ENCODE measurements around the gene KAT6B. TPM values are rescaled to one million over a fixed set of nuclear protein-coding genes. Genes with fewer than 3 reads are reported as not detected.

KAT6B gene
- total and polyA plus RNA-seq, 2 experiments from 2014 or later = 15.8 to 36.2 TPM

DNA sequence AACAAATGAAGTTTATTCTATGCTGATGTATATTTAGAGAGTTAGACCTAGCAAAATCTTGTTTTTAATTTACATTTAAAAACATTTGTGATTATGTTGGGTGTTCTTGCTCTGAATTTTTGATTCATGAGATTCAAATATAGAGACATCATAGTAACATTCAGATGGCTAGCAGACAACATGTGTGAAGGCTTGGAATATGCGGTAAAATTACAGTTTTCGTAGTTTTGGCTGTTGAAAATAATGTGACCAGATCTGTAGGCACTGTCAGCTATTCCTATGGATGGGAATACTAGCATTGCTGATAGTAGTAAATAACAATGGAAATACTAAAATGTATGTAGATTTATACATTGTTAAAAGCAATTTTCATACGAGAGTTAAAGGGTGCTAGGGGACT, 131.9 kb downstream of the KAT6B start:
- Histone ChIP-seq H3K4me3 (no peak overlapping the region), H3K27ac (no peak overlapping the region), H3K9me3 (ENCODE audit: low read depth) (no peaks in the 10 kb centered on the region), H3K27me3 (no peaks in the 10 kb centered on the region), H3K36me3 (replicated peaks; ENCODE audit: insufficient read depth, low read depth) (no peaks in the 10 kb centered on the region), H3K4me1 (ENCODE audit: insufficient read depth) (no peaks in the 10 kb centered on the region), H4K20me1 (ENCODE audit: insufficient read depth, poor library complexity, severe bottlenecking) (peaks cover 7% of the 10 kb centered on the region), H2AFZ (no peak overlapping the region), H3K79me2 (peaks cover 62% of the 10 kb centered on the region), H3K4me2 (no peak overlapping the region), H3K9me2 (replicated peaks; ENCODE audit: insufficient read depth) (no peaks in the 10 kb centered on the region)
- no peak for DNase-seq (ENCODE audit: low spot score)
- TF ChIP-seq EZH2phosphoT487 (IDR thresholded peaks at IDR 0.05; ENCODE audit: low read depth, severe bottlenecking, unreplicated experiment) = no peak
- TF ChIP-seq EZH2 (IDR thresholded peaks at IDR 0.05; ENCODE audit: borderline replicate concordance) = no peak
- TF ChIP-seq, protein P1, sequence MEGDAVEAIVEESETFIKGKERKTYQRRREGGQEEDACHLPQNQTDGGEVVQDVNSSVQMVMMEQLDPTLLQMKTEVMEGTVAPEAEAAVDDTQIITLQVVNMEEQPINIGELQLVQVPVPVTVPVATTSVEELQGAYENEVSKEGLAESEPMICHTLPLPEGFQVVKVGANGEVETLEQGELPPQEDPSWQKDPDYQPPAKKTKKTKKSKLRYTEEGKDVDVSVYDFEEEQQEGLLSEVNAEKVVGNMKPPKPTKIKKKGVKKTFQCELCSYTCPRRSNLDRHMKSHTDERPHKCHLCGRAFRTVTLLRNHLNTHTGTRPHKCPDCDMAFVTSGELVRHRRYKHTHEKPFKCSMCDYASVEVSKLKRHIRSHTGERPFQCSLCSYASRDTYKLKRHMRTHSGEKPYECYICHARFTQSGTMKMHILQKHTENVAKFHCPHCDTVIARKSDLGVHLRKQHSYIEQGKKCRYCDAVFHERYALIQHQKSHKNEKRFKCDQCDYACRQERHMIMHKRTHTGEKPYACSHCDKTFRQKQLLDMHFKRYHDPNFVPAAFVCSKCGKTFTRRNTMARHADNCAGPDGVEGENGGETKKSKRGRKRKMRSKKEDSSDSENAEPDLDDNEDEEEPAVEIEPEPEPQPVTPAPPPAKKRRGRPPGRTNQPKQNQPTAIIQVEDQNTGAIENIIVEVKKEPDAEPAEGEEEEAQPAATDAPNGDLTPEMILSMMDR (IDR thresholded peaks at IDR 0.05; ENCODE audit: poor library complexity) = no peak
- 98% methylated on average over 3 of the region's 3 CpGs for WGBS (ENCODE audit: low lambda C conversion rate, missing lambda C conversion rate)

DNA sequence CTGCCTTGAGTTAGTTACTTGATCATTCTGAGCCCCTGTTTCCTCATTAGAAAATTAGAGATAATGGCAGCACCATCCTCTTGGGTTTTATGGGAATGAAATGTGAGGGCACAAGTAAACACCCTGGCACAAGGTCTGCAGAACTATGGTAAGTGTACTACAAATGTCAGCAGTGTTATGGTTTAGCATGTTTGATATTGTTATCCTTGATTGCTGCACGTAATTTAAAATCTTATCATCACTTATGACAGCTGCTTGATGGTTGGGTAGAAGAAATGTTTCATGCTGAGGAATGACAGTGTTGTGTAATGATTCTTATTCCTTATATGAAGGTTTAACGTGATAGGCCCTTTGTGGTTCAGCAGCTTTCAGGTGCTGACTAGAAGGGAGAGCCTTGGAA, 134.3 kb downstream of the KAT6B start:
- Histone ChIP-seq H3K36me3 (replicated peaks; ENCODE audit: insufficient read depth, low read depth) (no peaks in the 10 kb centered on the region), H3K4me3 (no peak overlapping the region), H4K20me1 (ENCODE audit: insufficient read depth, poor library complexity, severe bottlenecking) (peaks cover 7% of the 10 kb centered on the region), H3K27me3 (no peaks in the 10 kb centered on the region), H2AFZ (no peak overlapping the region), H3K4me2 (no peak overlapping the region), H3K9me3 (ENCODE audit: low read depth) (no peaks in the 10 kb centered on the region), H3K4me1 (ENCODE audit: insufficient read depth) (no peaks in the 10 kb centered on the region), H3K27ac (no peak overlapping the region), H3K9me2 (replicated peaks; ENCODE audit: insufficient read depth) (no peaks in the 10 kb centered on the region), H3K79me2 (peaks cover 41% of the 10 kb centered on the region)
- no peak for DNase-seq (ENCODE audit: low spot score)
- TF ChIP-seq EZH2 (IDR thresholded peaks at IDR 0.05; ENCODE audit: borderline replicate concordance) (no peak), EZH2phosphoT487 (IDR thresholded peaks at IDR 0.05; ENCODE audit: low read depth, severe bottlenecking, unreplicated experiment) (no peak)
- TF ChIP-seq, protein P1 (IDR thresholded peaks at IDR 0.05; ENCODE audit: poor library complexity) = no peak
- WGBS (ENCODE audit: low lambda C conversion rate, missing lambda C conversion rate) = 93% methylated on average over 2 of the region's 2 CpGs

GRCh38 chr10:74962517-74962916, 136.1 kb downstream of the KAT6B start:
- Histone ChIP-seq H3K4me1 (ENCODE audit: insufficient read depth) (no peaks in the 10 kb centered on the region), H3K4me3 (no peak overlapping the region)

More at GRCh38 chr10:74962517-74962916, 136.1 kb downstream of the KAT6B start:
- Histone ChIP-seq H3K4me2 (no peak overlapping the region), H4K20me1 (ENCODE audit: insufficient read depth, poor library complexity, severe bottlenecking) (peaks cover 7% of the 10 kb centered on the region), H3K9me2 (replicated peaks; ENCODE audit: insufficient read depth) (no peaks in the 10 kb centered on the region), H3K9me3 (ENCODE audit: low read depth) (no peaks in the 10 kb centered on the region), H3K36me3 (replicated peaks; ENCODE audit: insufficient read depth, low read depth) (no peaks in the 10 kb centered on the region), H3K79me2 (peaks cover 34% of the 10 kb centered on the region), H3K27ac (no peak overlapping the region), H2AFZ (no peak overlapping the region), H3K27me3 (no peaks in the 10 kb centered on the region)
- no peak for DNase-seq (ENCODE audit: low spot score)
- 79% methylated on average over 4 of the region's 4 CpGs for WGBS (ENCODE audit: low lambda C conversion rate, missing lambda C conversion rate)
- TF ChIP-seq, protein P1 (IDR thresholded peaks at IDR 0.05; ENCODE audit: poor library complexity) = no peak
- TF ChIP-seq EZH2 (IDR thresholded peaks at IDR 0.05; ENCODE audit: borderline replicate concordance) (no peak), EZH2phosphoT487 (IDR thresholded peaks at IDR 0.05; ENCODE audit: low read depth, severe bottlenecking, unreplicated experiment) (no peak)

All from hepatocyte (in vitro differentiated cells).